ENCODE results near the gene PPP1R15B. TPM values are rescaled to one million over a fixed set of nuclear protein-coding genes. Genes with fewer than 3 reads are reported as not detected.
A peak's percentile ranks its signal among the peaks of the same experiment; 100 is the strongest.

The PPP1R15B gene
- polyA plus RNA-seq (2011; rRNA removed) (49.1 and 51.9 TPM in 2 replicates), polyA plus RNA-seq (2017; fragmentation: RNase III; extraction: RNeasy Plus Mini Kit Qiagen cat#74134 plus additional on column Dnase treatment) (26.9 to 27.8 TPM (median 27.2 TPM) in 3 replicates), polyA minus RNA-seq (2011; rRNA and poly(A)+ RNA removed) (52.6 and 57.4 TPM in 2 replicates)
- polyA plus RNA-seq (2012; cell fraction: cytosol; rRNA removed): 18.5 and 22.6 TPM in 2 replicates
- polyA plus RNA-seq (2012; cell fraction: nucleus; rRNA removed): 17.7 and 22.8 TPM in 2 replicates

GRCh38 chr1:204411451-204412204 lies at the start of gene PPP1R15B:
PPP1R15B (minus strand) TSS chr1:204411817; CDS start chr1:204411411, 406 bp downstream.
- Histone ChIP-seq H3K4me2 (peak within 1 kb of the TSS; percentile 79), H3K27ac (peak within 1 kb of the TSS; percentile 98 to 100), H3K4me1 (peaks cover 32% of the 10 kb centered on the region), H3K4me3 (peak within 1 kb of the TSS; percentile 94), H3K9me3 (no peaks in the 10 kb centered on the region)
- ATAC-seq (peak; percentile 92 to 94), DNase-seq (ENCODE audit: low read depth in 1 of 2, low spot score in 1 of 2) (peak; percentile 94 to 99), FAIRE-seq (no peak)
- ChIA-PET CTCF (interaction anchor here (1.6 to 7.4 kb wide), 5 partner anchors 10 to 92 kb away, joined by 3 to 60 read pairs (median 40); no protein-coding TSS in a partner anchor), POLR2A (interaction anchor here (4.3 kb wide), 1 partner anchor 13 kb away, joined by 16 read pairs; no protein-coding TSS in a partner anchor)
- 1% methylated on average over 44 of the region's 69 CpGs for WGBS (ENCODE audit: missing lambda C conversion rate)
- 0 out of 2 replicates have a peak, but pooled peaks have one; percentile 36 for TF ChIP-seq TFCP2L1 (CRISPR knock-in tag; IDR thresholded peaks at IDR 0.05)
- TF ChIP-seq MYC (IDR thresholded peaks at IDR 0.05; ENCODE audit: borderline replicate concordance, low read length): no peak; the same call in 1 of the 2 replicates
- TF ChIP-seq EP300 (IDR thresholded peaks at IDR 0.05): peak in 1 of 2 experiments; percentile 30; a peak in 1 of 5 replicates
- TF ChIP-seq HDAC2 (IDR thresholded peaks at IDR 0.05): no peak
- no peak for TF ChIP-seq HOXB13 (CRISPR knock-in tag; IDR thresholded peaks at IDR 0.05; ENCODE audit: low read depth)
- peak; percentile 70 for TF ChIP-seq KDM5A (IDR thresholded peaks at IDR 0.05)
- peak; percentile 37 to 93; a peak in 3 of 4 replicates for TF ChIP-seq CEBPB (IDR thresholded peaks at IDR 0.05)
- no peak for TF ChIP-seq KDM1A (IDR thresholded peaks at IDR 0.05; ENCODE audit: low read depth)
- TF ChIP-seq ELK1 (IDR thresholded peaks at IDR 0.05; ENCODE audit: low read depth, low read length): no peak
- TF ChIP-seq, protein P1, sequence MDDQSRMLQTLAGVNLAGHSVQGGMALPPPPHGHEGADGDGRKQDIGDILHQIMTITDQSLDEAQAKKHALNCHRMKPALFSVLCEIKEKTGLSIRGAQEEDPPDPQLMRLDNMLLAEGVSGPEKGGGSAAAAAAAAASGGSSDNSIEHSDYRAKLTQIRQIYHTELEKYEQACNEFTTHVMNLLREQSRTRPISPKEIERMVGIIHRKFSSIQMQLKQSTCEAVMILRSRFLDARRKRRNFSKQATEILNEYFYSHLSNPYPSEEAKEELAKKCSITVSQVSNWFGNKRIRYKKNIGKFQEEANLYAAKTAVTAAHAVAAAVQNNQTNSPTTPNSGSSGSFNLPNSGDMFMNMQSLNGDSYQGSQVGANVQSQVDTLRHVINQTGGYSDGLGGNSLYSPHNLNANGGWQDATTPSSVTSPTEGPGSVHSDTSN (IDR thresholded peaks at IDR 0.05): peak; percentile 23; the same call in 1 of the 2 replicates
- TF ChIP-seq, protein P2, sequence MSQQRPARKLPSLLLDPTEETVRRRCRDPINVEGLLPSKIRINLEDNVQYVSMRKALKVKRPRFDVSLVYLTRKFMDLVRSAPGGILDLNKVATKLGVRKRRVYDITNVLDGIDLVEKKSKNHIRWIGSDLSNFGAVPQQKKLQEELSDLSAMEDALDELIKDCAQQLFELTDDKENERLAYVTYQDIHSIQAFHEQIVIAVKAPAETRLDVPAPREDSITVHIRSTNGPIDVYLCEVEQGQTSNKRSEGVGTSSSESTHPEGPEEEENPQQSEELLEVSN (IDR thresholded peaks at IDR 0.05; ENCODE audit: borderline replicate concordance, low read depth): 0 out of 2 replicates have a peak, but pooled peaks have one; percentile 29
- TF ChIP-seq FOSB (CRISPR knock-in tag; IDR thresholded peaks at IDR 0.05): no peak
- TF ChIP-seq NFE2L2 (conservative IDR thresholded peaks at IDR 0.05; ENCODE audit: low read length): no peak
- TF ChIP-seq NR3C1 (IDR thresholded peaks at IDR 0.05): no peak
- TF ChIP-seq, protein P3, sequence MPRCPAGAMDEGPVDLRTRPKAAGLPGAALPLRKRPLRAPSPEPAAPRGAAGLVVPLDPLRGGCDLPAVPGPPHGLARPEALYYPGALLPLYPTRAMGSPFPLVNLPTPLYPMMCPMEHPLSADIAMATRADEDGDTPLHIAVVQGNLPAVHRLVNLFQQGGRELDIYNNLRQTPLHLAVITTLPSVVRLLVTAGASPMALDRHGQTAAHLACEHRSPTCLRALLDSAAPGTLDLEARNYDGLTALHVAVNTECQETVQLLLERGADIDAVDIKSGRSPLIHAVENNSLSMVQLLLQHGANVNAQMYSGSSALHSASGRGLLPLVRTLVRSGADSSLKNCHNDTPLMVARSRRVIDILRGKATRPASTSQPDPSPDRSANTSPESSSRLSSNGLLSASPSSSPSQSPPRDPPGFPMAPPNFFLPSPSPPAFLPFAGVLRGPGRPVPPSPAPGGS (IDR thresholded peaks at IDR 0.05): peak; percentile 82
- peak in 1 of 2 experiments; percentile 10; a peak in 1 of 5 replicates for TF ChIP-seq RAD21 (conservative IDR thresholded peaks at IDR 0.05 in 1 of 2, IDR thresholded peaks at IDR 0.05 in 1 of 2)
- TF ChIP-seq MAZ (IDR thresholded peaks at IDR 0.05; ENCODE audit: borderline replicate concordance, low read depth, low read length): peak; percentile 24; the same call in 1 of the 2 replicates
- peak; percentile 80 for TF ChIP-seq MAX (IDR thresholded peaks at IDR 0.05)
- TF ChIP-seq CHD4 (IDR thresholded peaks at IDR 0.05; ENCODE audit: borderline replicate concordance): no peak
- TF ChIP-seq, protein P4, sequence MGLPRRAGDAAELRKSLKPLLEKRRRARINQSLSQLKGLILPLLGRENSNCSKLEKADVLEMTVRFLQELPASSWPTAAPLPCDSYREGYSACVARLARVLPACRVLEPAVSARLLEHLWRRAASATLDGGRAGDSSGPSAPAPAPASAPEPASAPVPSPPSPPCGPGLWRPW (IDR thresholded peaks at IDR 0.05): no peak
- no peak for TF ChIP-seq HEYL (CRISPR knock-in tag; IDR thresholded peaks at IDR 0.05)
- TF ChIP-seq GATA3 (IDR thresholded peaks at IDR 0.05; ENCODE audit: borderline replicate concordance): peak; percentile 41; the same call in 1 of the 2 replicates
- TF ChIP-seq EHMT2 (IDR thresholded peaks at IDR 0.05; ENCODE audit: low read depth): no peak
- TF ChIP-seq REST (IDR thresholded peaks at IDR 0.05): 0 out of 2 replicates have a peak, but pooled peaks have one; percentile 25
- TF ChIP-seq PHF8 (IDR thresholded peaks at IDR 0.05; ENCODE audit: borderline replicate concordance, low read depth): peak; percentile 80; the same call in 1 of the 2 replicates
- 0 out of 2 replicates have a peak, but pooled peaks have one; percentile 25 for TF ChIP-seq TP53 (CRISPR knock-in tag; IDR thresholded peaks at IDR 0.05)
- TF ChIP-seq JUN (IDR thresholded peaks at IDR 0.05): peak; percentile 47 to 97; a peak in 4 of 5 replicates

All from A549 (cell line).